ENCODE results near the gene CERS6.

- TF ChIP-seq CTCF (optimal IDR thresholded peaks at IDR 0.05 in 1 of 3, IDR thresholded peaks at IDR 0.05 in 1 of 3, conservative IDR thresholded peaks at IDR 0.05 in 1 of 3; ENCODE audit: extremely low read depth in 1 of 3, insufficient read depth in 2 of 3, low read length in 3 of 3) (no peak), EZH2 (IDR thresholded peaks at IDR 0.05; ENCODE audit: low read length) (no peak)
These were observed 28.6 kb upstream of the CERS6 start for GRCh38 chr2:168427451-168427850.
